ENCODE results near the gene AMDHD2. TPM values are rescaled to one million over a fixed set of nuclear protein-coding genes. Genes with fewer than 3 reads are reported as not detected.

Gene AMDHD2
- total and polyA plus RNA-seq, 2 of the 8 experiments (the other 6 are each of a cell fraction or from before 2014, with no cell fraction given): 43.0 to 54.6 TPM

GRCh38 chr16:2499890-2500429, 20.2 kb upstream of the AMDHD2 start (continued):
- TF ChIP-seq, protein P1, sequence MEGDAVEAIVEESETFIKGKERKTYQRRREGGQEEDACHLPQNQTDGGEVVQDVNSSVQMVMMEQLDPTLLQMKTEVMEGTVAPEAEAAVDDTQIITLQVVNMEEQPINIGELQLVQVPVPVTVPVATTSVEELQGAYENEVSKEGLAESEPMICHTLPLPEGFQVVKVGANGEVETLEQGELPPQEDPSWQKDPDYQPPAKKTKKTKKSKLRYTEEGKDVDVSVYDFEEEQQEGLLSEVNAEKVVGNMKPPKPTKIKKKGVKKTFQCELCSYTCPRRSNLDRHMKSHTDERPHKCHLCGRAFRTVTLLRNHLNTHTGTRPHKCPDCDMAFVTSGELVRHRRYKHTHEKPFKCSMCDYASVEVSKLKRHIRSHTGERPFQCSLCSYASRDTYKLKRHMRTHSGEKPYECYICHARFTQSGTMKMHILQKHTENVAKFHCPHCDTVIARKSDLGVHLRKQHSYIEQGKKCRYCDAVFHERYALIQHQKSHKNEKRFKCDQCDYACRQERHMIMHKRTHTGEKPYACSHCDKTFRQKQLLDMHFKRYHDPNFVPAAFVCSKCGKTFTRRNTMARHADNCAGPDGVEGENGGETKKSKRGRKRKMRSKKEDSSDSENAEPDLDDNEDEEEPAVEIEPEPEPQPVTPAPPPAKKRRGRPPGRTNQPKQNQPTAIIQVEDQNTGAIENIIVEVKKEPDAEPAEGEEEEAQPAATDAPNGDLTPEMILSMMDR (IDR thresholded peaks at IDR 0.05; ENCODE audit: control extremely low read depth in 1 of 3, insufficient read depth in 1 of 3, low read depth in 1 of 3, low read length in 3 of 3): no peak
- no peak for TF ChIP-seq MAFK (IDR thresholded peaks at IDR 0.05; ENCODE audit: low read depth, low read length)
- TF ChIP-seq SP4 (IDR thresholded peaks at IDR 0.05; ENCODE audit: low read length): no peak
- no peak for TF ChIP-seq JUN (IDR thresholded peaks at IDR 0.05; ENCODE audit: low read depth, low read length)

Data from H1 (cell line).